A549 (cell line): ENCODE results near the gene NUDT14. TPM values are rescaled to one million over a fixed set of nuclear protein-coding genes. Genes with fewer than 3 reads are reported as not detected.
A peak's percentile ranks its signal among the peaks of the same experiment; 100 is the strongest.

Experiments
- ATAC-seq, 2 experiments: fragments of 200-7000 bp in 1 of 2; fragments of >200 bp in 1 of 2; cut with Nextera tagmentation in 1 of 2; cut with Tn5 transposase in 1 of 2; 3 replicates each; pipeline versions ENCODE4 v1.8.0 to v1.9.1; 2018 to 2020; ENCODE audit warnings: mild to moderate bottlenecking in 1 of 2, moderate library complexity in 1 of 2
- CTCF ChIA-PET: fragments of 300-600 bp; sonication (Branson Sonifier 250); formaldehyde crosslinking; extraction: SDS; loops from one replicate; lab custom pipeline; 2021; ENCODE audit warnings: antibody characterized with exemption, inconsistent platforms; lab: Yijun Ruan, JAX
- POLR2A ChIA-PET: fragments of 350-600 bp; formaldehyde crosslinking; extraction: SDS; loops from one replicate; lab custom pipeline; 2021; ENCODE audit warnings: antibody characterized with exemption, inconsistent platforms; lab: Yijun Ruan, JAX
- DNase-seq, 2 experiments: peaks; one replicate each; pipeline versions ENCODE4 v3.0.0 to v3.0.0-alpha.2; 2011 to 2016; ENCODE audit warnings: low read depth in 1 of 2, low spot score in 1 of 2
- FAIRE-seq: peaks from 2 replicates; lab custom pipeline; 2011; peaks lifted over from hg19 to GRCh38; lab: Jason Lieb, UNC
- H3K27ac ChIP-seq, 2 experiments: fragments of >200 bp; sonication (Bioruptor Twin); formaldehyde crosslinking; 3 replicates each; pipeline ENCODE4 v1.5.1; 2016 to 2017
- H3K4me1 ChIP-seq: fragments of >200 bp; sonication (Bioruptor Twin); formaldehyde crosslinking; 3 replicates; pipeline ENCODE4 v1.6.1; 2016
- H3K4me2 ChIP-seq: fragments of >200 bp; sonication (Bioruptor Twin); formaldehyde crosslinking; 3 replicates; pipeline ENCODE4 v1.6.1; 2016
- H3K4me3 ChIP-seq: fragments of >200 bp; sonication (Bioruptor Twin); formaldehyde crosslinking; 3 replicates; pipeline ENCODE4 v1.5.1; 2016
- H3K9me3 ChIP-seq: fragments of >200 bp; sonication (Bioruptor Twin); formaldehyde crosslinking; 3 replicates; pipeline ENCODE4 v1.6.1; 2016
- ATOH8 ChIP-seq: fragments of 250-450 bp; sonication (Bioruptor Pico); IDR thresholded peaks from 2 replicates; pipeline ENCODE4 v1.5.0; 2020; ENCODE audit warnings: low read depth, mild to moderate bottlenecking, moderate library complexity
- BHLHE40 ChIP-seq: IDR thresholded peaks from 2 replicates; pipeline ENCODE4 v1.6.1; 2012; ENCODE audit warnings: low read depth, low read length, inconsistent platforms
- CEBPB ChIP-seq, 2 experiments: fragments of >200 bp in 1 of 2; sonication (Bioruptor Twin) in 1 of 2; formaldehyde crosslinking in 1 of 2; IDR thresholded peaks; 2 replicates each; pipeline ENCODE4 v1.6.1; 2012 to 2016
- CHD2 ChIP-seq: fragments of 150-350 bp; IDR thresholded peaks from 2 replicates; pipeline ENCODE4 v1.6.1; 2014; ENCODE audit warnings: low read length; ENCODE audit not compliant: partially characterized antibody
- CHD4 ChIP-seq: fragments of 200-600 bp; sonication (generic); IDR thresholded peaks from 2 replicates; pipeline ENCODE4 v1.6.1; 2016; ENCODE audit warnings: antibody characterized with exemption, mild to moderate bottlenecking, borderline replicate concordance
- EHF ChIP-seq: fragments of 250-450 bp; sonication (Bioruptor Pico); IDR thresholded peaks from 2 replicates; pipeline ENCODE4 v1.5.0; 2020; ENCODE audit warnings: mild to moderate bottlenecking
- EHMT2 ChIP-seq: fragments of 200-600 bp; sonication (generic); IDR thresholded peaks from 2 replicates; pipeline ENCODE4 v1.6.1; 2016; ENCODE audit warnings: antibody characterized with exemption, low read depth, mild to moderate bottlenecking, moderate library complexity
- ELK1 ChIP-seq: fragments of 150-350 bp; IDR thresholded peaks from 2 replicates; pipeline ENCODE4 v1.6.1; 2014; ENCODE audit warnings: low read depth, mild to moderate bottlenecking, low read length
- EP300 ChIP-seq, 2 experiments: fragments of >200 bp; sonication (Bioruptor Twin); formaldehyde crosslinking; IDR thresholded peaks; 2 replicates in 1 of 2; 3 replicates in 1 of 2; pipeline ENCODE4 v1.6.1; 2016 to 2017
- FOSB ChIP-seq: fragments of 250-450 bp; sonication (Bioruptor Pico); IDR thresholded peaks from 2 replicates; pipeline ENCODE4 v1.5.0; 2020; ENCODE audit warnings: mild to moderate bottlenecking, moderate library complexity
- FOSL2 ChIP-seq, 2 experiments: fragments of 450-650 bp in 1 of 2; fragments of >200 bp in 1 of 2; sonication (Bioruptor Twin) in 1 of 2; formaldehyde crosslinking; IDR thresholded peaks; 2 replicates each; pipeline versions ENCODE4 v1.5.0 to v1.6.1; 2016 to 2020; ENCODE audit warnings: mild to moderate bottlenecking in 1 of 2, moderate library complexity in 1 of 2
- HOXB5 ChIP-seq: fragments of 250-450 bp; sonication (Bioruptor Pico); IDR thresholded peaks from 2 replicates; pipeline ENCODE4 v1.5.0; 2020; ENCODE audit warnings: mild to moderate bottlenecking, moderate library complexity
- KDM1A ChIP-seq: fragments of 200-600 bp; sonication (generic); IDR thresholded peaks from 2 replicates; pipeline ENCODE4 v1.6.1; 2016; ENCODE audit warnings: low read depth, mild to moderate bottlenecking
- MAFK ChIP-seq: fragments of 450-650 bp; IDR thresholded peaks from 2 replicates; pipeline ENCODE4 v1.6.1; 2014; ENCODE audit not compliant: partially characterized antibody
- MAZ ChIP-seq: fragments of 150-350 bp; IDR thresholded peaks from 2 replicates; pipeline ENCODE4 v1.6.1; 2014; ENCODE audit warnings: antibody characterized with exemption, low read depth, low read length, borderline replicate concordance
- NR3C1 ChIP-seq: fragments of >200 bp; sonication (Bioruptor Twin); formaldehyde crosslinking; IDR thresholded peaks from 3 replicates; pipeline ENCODE4 v1.6.1; 2017
- PBX3 ChIP-seq: IDR thresholded peaks from 2 replicates; pipeline ENCODE4 v1.6.1; 2012
- PHF8 ChIP-seq: fragments of 200-600 bp; sonication (generic); IDR thresholded peaks from 2 replicates; pipeline ENCODE4 v1.6.1; 2016; ENCODE audit warnings: low read depth, mild to moderate bottlenecking, antibody characterized with exemption, moderate library complexity, borderline replicate concordance
- RFX5 ChIP-seq: fragments of 450-650 bp; IDR thresholded peaks from 2 replicates; pipeline ENCODE4 v1.7.1; 2014; ENCODE audit warnings: antibody characterized with exemption, mild to moderate bottlenecking, moderate library complexity
- RNF2 ChIP-seq: fragments of 200-600 bp; sonication (generic); IDR thresholded peaks from 2 replicates; pipeline ENCODE4 v1.6.1; 2016; ENCODE audit warnings: low read depth, mild to moderate bottlenecking, antibody characterized with exemption, moderate library complexity, borderline replicate concordance
- TFCP2L1 ChIP-seq: fragments of 250-450 bp; sonication (Bioruptor Pico); IDR thresholded peaks from 2 replicates; pipeline ENCODE4 v1.5.0; 2021; ENCODE audit warnings: mild to moderate bottlenecking
- TP53 ChIP-seq: fragments of 250-450 bp; sonication (Bioruptor Pico); IDR thresholded peaks from 2 replicates; pipeline ENCODE4 v1.5.0; 2021; ENCODE audit warnings: mild to moderate bottlenecking, moderate library complexity
- WGBS: methylation state at CpG from one replicate; pipeline ENCODE4 v1.1.6; 2017; ENCODE audit errors: missing lambda C conversion rate; 5-methylcytosine and 5-hydroxymethylcytosine counted together
- polyA plus RNA-seq, 4 experiments: library from polyadenylated mRNA; depleted of rRNA in 3 of 4; stranded (reverse); fragments of >200 nt; fragmentation: RNase III in 1 of 4; extraction: RNeasy Plus Mini Kit Qiagen cat#74134 plus additional on column Dnase treatment in 1 of 4; gene quantifications; 2 replicates in 3 of 4; 3 replicates in 1 of 4; pipeline ENCODE4 v1.2.3, GENCODE V29; 2011 to 2017
- TF ChIP-seq, protein P1 (sequence below): fragments of 200-600 bp; sonication (generic); IDR thresholded peaks from 2 replicates; pipeline ENCODE4 v1.6.1; 2016; ENCODE audit warnings: antibody characterized with exemption, mild to moderate bottlenecking, moderate library complexity
- TF ChIP-seq, protein P2 (sequence below): fragments of 250-450 bp; sonication (Bioruptor Pico); IDR thresholded peaks from 2 replicates; pipeline ENCODE4 v1.5.0; 2021; ENCODE audit warnings: mild to moderate bottlenecking, moderate library complexity, borderline replicate concordance

The NUDT14 gene
- polyA plus RNA-seq, 2 of the 4 experiments (the other 2 are of a cell fraction) = 12.6 to 30.7 TPM

DNA sequence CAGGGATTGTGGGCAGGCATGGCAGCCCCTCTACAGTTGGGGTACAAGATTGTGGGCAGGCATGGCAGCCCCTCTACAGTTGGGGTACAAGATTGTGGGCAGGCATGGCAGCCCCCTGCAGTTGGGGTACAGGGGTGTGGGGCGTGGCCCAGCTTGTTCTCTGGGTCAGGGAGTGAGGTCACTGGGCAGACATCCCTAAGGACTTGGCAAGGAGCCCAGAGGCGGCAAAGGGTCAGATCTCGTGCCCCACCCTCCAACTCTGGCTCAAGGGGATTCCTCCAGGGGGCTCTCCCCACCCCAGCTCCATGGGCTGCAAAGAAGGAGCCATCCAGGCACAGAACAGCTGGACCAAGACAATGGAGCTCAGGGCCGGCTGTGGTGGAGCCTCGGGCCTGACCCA lies 25.8 kb upstream of the NUDT14 start (continued):
- TF ChIP-seq, protein P1, sequence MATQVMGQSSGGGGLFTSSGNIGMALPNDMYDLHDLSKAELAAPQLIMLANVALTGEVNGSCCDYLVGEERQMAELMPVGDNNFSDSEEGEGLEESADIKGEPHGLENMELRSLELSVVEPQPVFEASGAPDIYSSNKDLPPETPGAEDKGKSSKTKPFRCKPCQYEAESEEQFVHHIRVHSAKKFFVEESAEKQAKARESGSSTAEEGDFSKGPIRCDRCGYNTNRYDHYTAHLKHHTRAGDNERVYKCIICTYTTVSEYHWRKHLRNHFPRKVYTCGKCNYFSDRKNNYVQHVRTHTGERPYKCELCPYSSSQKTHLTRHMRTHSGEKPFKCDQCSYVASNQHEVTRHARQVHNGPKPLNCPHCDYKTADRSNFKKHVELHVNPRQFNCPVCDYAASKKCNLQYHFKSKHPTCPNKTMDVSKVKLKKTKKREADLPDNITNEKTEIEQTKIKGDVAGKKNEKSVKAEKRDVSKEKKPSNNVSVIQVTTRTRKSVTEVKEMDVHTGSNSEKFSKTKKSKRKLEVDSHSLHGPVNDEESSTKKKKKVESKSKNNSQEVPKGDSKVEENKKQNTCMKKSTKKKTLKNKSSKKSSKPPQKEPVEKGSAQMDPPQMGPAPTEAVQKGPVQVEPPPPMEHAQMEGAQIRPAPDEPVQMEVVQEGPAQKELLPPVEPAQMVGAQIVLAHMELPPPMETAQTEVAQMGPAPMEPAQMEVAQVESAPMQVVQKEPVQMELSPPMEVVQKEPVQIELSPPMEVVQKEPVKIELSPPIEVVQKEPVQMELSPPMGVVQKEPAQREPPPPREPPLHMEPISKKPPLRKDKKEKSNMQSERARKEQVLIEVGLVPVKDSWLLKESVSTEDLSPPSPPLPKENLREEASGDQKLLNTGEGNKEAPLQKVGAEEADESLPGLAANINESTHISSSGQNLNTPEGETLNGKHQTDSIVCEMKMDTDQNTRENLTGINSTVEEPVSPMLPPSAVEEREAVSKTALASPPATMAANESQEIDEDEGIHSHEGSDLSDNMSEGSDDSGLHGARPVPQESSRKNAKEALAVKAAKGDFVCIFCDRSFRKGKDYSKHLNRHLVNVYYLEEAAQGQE = no peak
- TF ChIP-seq HOXB5 (CRISPR knock-in tag) (no peak), MAZ (no peak), KDM1A (no peak), BHLHE40 (no peak), MAFK (no peak), RNF2 (no peak), FOSL2 (IDR thresholded peaks at IDR 0.05) (no peak), FOSL2 (CRISPR knock-in tag; IDR thresholded peaks at IDR 0.05) (no peak)
- TF ChIP-seq, all 56 proteins: peak for 0

DNA sequence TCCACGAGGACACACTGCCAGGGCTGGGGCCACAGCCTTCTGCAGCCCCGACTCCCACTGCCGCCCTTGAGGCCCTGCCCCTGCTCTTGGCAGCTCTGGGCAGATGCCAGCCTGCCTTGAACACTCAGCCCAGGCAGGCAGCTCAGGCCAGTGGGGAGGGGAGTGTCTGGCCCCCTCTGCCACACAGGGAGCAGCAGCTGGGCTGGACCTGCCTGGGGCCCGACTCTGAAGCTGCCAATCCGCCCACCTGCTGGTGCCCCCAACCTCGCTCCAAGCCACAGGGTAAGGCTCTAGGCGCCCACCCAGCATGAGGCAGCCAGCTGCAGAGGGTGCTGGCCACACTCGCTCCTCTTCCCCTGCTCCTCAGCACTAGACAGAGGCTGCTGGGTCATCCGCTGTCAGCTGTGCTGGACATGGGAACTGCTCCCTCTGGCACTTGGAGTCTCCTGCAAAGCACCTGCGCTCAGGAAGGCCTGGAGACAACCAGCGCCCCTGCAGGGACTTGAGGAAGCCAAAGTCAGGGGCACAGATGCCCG lies 24.6 kb upstream of the NUDT14 start:
- peaks cover 36% of the 10 kb centered on the region for H3K4me1 ChIP-seq
- no peak for FAIRE-seq
- H3K4me2 ChIP-seq = 0 out of 3 replicates have a peak overlapping the region, but pooled peaks have one; percentile 21
- WGBS = 60% methylated on average over 1 of the region's 12 CpGs
- peak in 1 of 2 experiments; percentile 63 for DNase-seq
- CTCF ChIA-PET = interaction anchor here (0.5 to 1.0 kb wide), 2 partner anchors 11 to 20 kb away, joined by 3 read pairs; no protein-coding TSS in a partner anchor
- peak; percentile 7 to 9; a peak in 4 of 6 replicates for ATAC-seq
- POLR2A ChIA-PET = no interaction called here
- no peaks in the 10 kb centered on the region for H3K9me3 ChIP-seq
- peak overlapping the region in 1 of 2 experiments; percentile 19; a peak in 2 of 6 replicates for H3K27ac ChIP-seq
- H3K4me3 ChIP-seq = no peak overlapping the region
- TF ChIP-seq RFX5 = no peak
- TF ChIP-seq CHD2 = no peak
- TF ChIP-seq HOXB5 (CRISPR knock-in tag) = no peak
- TF ChIP-seq TFCP2L1 (CRISPR knock-in tag) = no peak
- no peak for TF ChIP-seq NR3C1

GRCh38 chr14:105204931-105205672 lies 24.0 kb upstream of the NUDT14 start:
- H3K4me2 ChIP-seq = peak overlapping the region; percentile 28; the same call in 1 of the 3 replicates
- CTCF ChIA-PET = interaction anchor here (0.6 to 4.4 kb wide), 10 partner anchors 9 to 285 kb away, joined by 3 to 25 read pairs (median 6); partner anchors contain the start of gene BTBD6
- TF ChIP-seq PBX3 = no peak
- TF ChIP-seq FOSB (CRISPR knock-in tag) = no peak
- TF ChIP-seq BHLHE40 = no peak
- no peak for TF ChIP-seq TP53 (CRISPR knock-in tag)
- no peak for TF ChIP-seq PHF8
- TF ChIP-seq EHMT2 = no peak
- no peak for TF ChIP-seq EHF (CRISPR knock-in tag)
- no peak for TF ChIP-seq EP300 (IDR thresholded peaks at IDR 0.05)
- TF ChIP-seq CHD4 = no peak
- no peak for TF ChIP-seq ATOH8 (CRISPR knock-in tag)
- TF ChIP-seq MAFK = no peak
- no peak for TF ChIP-seq CEBPB (IDR thresholded peaks at IDR 0.05)
- TF ChIP-seq, protein P2, sequence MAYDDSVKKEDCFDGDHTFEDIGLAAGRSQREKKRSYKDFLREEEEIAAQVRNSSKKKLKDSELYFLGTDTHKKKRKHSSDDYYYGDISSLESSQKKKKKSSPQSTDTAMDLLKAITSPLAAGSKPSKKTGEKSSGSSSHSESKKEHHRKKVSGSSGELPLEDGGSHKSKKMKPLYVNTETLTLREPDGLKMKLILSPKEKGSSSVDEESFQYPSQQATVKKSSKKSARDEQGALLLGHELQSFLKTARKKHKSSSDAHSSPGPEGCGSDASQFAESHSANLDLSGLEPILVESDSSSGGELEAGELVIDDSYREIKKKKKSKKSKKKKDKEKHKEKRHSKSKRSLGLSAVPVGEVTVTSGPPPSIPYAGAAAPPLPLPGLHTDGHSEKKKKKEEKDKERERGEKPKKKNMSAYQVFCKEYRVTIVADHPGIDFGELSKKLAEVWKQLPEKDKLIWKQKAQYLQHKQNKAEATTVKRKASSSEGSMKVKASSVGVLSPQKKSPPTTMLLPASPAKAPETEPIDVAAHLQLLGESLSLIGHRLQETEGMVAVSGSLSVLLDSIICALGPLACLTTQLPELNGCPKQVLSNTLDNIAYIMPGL (CRISPR knock-in tag) = no peak
- no peak for TF ChIP-seq ELK1
- TF ChIP-seq, all 56 proteins: peak for 0
- 86% methylated on average over 15 of the region's 21 CpGs for WGBS
- FAIRE-seq = no peak
- Histone ChIP-seq H3K9me3 (no peaks in the 10 kb centered on the region), H3K4me1 (peaks cover 36% of the 10 kb centered on the region), H3K4me3 (no peak overlapping the region), H3K27ac (peak overlapping the region in 1 of 2 experiments; percentile 19; a peak in 2 of 6 replicates)
- POLR2A ChIA-PET = no interaction called here
- peak in 1 of 2 experiments; percentile 3; a peak in 3 of 6 replicates for ATAC-seq
- DNase-seq = no peak
